GM20000 (cell line): Measurements from ENCODE around the gene NCOA1.

Experiments
- DNase-seq: peaks from one replicate; pipeline ENCODE4 v3.0.0; 2012; ENCODE audit warnings: low spot score
- TF ChIP-seq, protein P1 (sequence below): IDR thresholded peaks from 2 replicates; pipeline ENCODE4 v1.5.1; 2012; ENCODE audit warnings: mild to moderate bottlenecking, control low read depth; ENCODE audit errors: extremely low read depth, missing control alignments

Gene NCOA1

DNA sequence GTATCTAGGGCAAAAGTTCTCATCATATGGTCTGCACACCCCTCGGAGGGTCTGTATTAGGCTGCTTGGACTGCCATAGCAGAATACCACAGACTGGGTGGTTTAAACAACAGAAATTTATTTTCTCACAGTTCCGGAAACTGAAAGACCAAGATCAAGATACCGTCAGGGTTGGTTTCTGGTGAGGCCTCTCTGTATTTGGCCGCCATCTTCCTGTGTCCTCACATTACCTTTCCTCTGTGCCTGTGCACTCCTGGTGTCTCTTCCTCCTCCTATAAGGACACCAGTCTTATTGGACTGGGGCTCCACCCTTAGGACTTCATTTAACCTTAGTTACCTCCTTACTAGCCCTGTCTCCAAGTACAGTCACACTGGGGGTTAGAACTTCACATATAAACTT lies 132.5 kb downstream of the NCOA1 start:
- DNase-seq = no peak
- TF ChIP-seq, protein P1, sequence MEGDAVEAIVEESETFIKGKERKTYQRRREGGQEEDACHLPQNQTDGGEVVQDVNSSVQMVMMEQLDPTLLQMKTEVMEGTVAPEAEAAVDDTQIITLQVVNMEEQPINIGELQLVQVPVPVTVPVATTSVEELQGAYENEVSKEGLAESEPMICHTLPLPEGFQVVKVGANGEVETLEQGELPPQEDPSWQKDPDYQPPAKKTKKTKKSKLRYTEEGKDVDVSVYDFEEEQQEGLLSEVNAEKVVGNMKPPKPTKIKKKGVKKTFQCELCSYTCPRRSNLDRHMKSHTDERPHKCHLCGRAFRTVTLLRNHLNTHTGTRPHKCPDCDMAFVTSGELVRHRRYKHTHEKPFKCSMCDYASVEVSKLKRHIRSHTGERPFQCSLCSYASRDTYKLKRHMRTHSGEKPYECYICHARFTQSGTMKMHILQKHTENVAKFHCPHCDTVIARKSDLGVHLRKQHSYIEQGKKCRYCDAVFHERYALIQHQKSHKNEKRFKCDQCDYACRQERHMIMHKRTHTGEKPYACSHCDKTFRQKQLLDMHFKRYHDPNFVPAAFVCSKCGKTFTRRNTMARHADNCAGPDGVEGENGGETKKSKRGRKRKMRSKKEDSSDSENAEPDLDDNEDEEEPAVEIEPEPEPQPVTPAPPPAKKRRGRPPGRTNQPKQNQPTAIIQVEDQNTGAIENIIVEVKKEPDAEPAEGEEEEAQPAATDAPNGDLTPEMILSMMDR = no peak

DNA sequence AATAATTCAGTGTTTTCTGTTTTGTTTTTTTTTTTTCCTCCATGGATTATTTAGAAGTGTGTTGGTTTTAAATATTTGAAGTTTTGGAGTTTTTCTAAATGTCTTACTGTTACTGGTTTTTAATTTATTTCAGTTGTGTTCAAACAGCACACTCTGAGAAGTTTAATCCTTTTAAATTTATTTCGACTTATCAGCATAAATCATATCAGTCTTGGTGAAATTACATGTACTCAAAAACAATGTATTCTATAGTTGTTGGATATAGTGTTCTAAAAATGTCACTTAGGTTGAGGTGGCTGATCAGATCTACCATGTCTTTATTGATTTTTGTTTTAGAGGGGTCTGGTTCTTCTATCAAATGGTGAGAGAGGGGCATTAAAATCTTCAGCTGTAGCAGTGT lies 134.7 kb downstream of the NCOA1 start:
- TF ChIP-seq, protein P1 = no peak
- no peak for DNase-seq

DNA sequence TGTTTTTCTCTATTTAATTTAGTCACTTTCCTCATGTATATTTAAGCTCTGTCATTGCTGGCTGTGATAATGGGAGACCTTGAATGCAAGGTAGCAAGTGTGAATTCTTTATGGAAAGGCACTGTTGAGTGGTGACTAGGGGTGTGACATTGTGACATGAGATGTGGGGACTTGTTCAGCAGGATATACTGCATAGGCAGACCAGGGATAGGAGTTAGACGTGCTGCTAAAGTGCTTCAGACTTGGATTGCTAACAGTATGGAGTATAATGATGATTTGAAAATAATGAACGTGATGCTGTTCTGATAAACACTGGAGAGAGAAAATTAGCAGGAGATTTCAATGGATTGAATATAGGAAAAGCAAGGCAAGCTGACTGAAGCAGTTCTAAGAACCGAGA lies 135.1 kb downstream of the NCOA1 start:
- TF ChIP-seq, protein P1 = no peak
- DNase-seq = no peak

DNA sequence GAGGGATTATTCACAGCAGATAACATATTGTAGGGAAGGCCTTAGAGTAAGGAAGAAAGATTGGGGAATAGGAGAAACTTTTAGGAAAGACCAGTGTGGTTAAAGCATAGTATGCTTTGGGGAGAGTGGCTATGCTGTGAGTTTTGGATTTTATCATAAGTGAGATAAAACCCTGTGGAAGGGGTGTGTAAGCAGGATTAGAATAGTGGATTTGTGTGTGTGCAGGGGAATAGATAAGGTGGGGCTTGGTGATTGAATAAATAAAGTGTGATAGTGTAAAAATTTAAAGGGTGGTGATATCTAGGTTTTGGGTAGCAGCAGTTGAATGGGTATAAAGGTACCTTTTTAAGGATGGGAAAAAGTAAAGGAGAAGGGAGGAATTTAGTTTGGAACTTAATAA lies 137.7 kb downstream of the NCOA1 start:
- TF ChIP-seq, protein P1 = no peak
- no peak for DNase-seq

DNA sequence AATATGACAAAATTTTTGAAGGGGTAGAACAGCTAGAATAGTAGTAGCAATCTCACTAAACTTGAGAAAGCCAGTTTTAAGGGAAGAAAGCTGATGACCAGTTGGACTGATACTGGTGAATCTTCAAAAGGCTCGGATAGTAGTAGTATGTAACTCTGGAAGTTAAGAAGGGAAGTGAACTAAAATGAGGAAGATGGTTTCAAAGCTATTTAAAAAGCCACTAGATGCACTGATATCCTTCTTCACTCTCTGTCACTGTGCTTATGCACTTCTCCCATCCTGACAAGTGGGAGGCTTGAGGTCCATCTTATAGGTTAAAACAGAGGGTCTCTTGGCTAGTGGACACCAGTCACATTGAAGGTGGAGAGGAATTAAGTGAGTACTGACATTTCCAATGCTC lies 141.1 kb downstream of the NCOA1 start:
- TF ChIP-seq, protein P1 = no peak

DNA sequence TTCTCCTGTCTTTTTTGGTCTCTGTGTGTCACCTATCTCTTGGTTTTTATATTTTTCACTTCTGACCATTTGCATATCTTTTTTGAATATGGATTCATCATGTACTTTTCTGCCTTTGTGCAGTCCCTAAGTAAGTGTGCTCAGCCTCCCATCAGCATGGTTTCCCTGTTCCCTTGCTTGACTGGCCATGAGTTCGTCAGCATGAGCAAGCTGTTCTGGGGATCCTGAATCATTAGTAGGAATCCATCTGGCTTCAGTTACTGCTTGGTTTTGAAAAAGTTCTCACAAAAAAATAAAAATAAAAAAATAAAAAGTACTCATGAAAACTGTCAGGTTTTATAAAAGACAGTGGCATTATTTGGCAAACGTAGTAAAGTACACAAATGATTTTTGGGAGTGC lies 144.1 kb downstream of the NCOA1 start:
- no peak for DNase-seq
- TF ChIP-seq, protein P1 = no peak

More for the DNA sequence above, 141.1 kb downstream of the NCOA1 start:
- DNase-seq = no peak

DNA sequence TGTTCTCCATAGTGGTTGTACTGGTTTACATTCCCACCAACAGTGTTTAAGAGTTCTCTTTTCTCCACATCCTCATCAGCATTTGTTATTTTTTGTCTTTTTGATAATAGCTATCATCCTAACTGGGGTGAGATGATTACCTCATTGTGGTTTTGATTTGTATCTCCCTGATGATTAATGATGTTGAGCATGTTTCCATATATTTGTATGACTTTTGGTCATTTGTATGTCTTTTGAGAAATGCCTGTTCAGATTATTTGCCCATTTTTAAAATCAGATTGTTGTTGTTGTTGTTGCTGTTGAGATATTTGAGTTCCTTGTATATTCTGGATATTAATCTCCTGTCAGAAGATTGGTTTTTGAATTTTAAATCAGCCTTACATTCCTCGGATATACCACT lies 147.5 kb downstream of the NCOA1 start:
- TF ChIP-seq, protein P1 = no peak
- DNase-seq = no peak

DNA sequence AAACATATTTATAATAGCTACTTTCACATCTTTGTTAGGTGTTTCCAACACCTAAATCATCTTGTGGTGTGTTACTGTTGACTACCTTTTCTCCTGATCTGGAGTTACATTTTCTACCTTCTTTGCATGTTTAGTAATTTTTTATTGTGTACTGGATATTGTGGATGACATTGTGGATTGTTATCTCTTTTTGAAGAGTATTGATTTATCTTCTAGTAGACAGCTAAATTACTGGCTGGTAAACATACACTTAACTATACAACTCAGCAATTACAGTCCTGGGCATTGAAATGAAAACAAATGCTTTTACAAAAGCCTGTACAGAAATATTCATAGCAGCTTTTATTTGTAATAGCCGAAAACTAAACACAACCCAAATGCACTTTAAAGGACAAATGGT lies 151.3 kb downstream of the NCOA1 start:
- TF ChIP-seq, protein P1 = no peak
- no peak for DNase-seq
